K562 treated with DMSO at 1 percent for 48 hours (cell line): ENCODE measurements around the gene MAP3K21. TPM values are rescaled to one million over a fixed set of nuclear protein-coding genes. Genes with fewer than 3 reads are reported as not detected.

Experiments used
- total RNA-seq: library from RNA; unstranded; fragments of 300-600 nt; gene quantifications from 2 replicates; pipeline ENCODE4 v1.2.3, GENCODE V29; 2022; ENCODE audit warnings: low replicate concordance; ENCODE audit errors: extremely low read depth

Gene MAP3K21
- not detected in 2 replicates for total RNA-seq

DNA sequence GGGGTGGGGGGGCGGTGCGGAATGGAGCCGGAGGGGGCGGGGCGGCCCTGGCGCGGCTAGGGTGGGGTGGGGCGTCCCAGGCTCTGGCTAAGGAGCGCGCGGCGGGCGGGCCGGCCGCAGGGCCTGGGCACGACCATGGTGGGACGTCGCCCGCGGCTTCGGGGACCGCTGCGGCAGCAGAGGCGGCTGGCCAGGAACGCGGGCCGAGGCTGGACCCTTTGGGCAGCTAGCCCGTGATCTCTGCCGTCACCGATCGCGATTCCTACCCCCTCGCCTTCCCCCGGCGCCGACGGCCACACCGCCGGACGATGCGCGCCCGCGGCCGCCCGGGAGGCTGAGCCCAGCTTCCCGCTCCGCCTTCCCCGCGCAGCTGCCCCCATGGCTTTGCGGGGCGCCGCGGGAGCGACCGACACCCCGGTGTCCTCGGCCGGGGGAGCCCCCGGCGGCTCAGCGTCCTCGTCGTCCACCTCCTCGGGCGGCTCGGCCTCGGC lies at the start of gene MAP3K21:
Gene MAP3K21, plus strand, starts transcription at position 74 of the 491 bp plus-strand sequence. Its CDS starts 305 bp downstream, at position 379.

DNA sequence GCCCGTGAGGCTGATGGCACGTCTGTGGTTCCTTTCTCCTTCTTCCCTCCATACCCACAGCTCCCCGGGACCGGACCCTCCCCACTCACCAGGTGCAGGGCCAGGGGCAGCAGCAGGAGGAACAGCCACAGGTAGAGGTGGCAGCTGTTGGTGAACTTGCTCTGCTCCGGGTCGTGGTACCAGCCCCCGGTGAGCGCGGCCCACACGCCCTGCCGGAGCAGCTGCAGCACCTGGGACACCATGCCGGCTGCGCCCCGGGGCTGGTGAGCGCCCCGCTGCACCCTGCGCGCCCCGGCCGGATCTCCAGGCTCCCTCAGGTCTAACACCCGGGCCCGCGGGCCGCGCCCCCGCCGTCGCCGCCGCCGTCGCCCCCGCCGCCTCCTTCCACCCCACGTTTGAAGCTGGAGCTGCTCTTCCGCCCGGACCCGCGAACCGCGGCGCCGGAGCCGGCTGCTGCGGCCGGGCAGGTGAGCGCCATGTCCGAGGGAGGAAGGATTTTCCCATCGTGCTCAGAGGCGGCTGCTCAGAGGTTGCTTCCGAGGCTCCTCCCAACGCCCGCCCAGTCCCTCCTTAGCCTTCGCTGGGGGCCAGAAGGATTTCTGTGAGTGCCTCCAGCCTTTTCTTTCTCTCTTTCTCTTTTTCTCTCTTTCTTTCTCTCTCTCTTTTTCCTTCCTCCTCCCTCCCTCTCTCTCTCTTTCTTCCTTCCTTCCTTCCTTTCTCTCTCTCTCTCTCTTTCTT lies 32.1 kb upstream of the MAP3K21 start, which contains the start of gene PCNX2:
Gene PCNX2, minus strand, starts transcription at position 489 of the 738 bp plus-strand sequence. Its CDS starts 247 bp downstream, at position 242.

Other genes starting within 250 kb of the MAP3K21 start
- gene PCNX2, start 32.0 kb upstream of the MAP3K21 start, total RNA-seq: not detected in 2 replicates